ENCODE results near the gene ADGRG4. TPM values are rescaled to one million over a fixed set of nuclear protein-coding genes. Genes with fewer than 3 reads are reported as not detected.

The ADGRG4 gene
- total and polyA plus RNA-seq, 2 donors (not counting 1 experiment from before 2014, with no cell fraction given), result not detected

DNA sequence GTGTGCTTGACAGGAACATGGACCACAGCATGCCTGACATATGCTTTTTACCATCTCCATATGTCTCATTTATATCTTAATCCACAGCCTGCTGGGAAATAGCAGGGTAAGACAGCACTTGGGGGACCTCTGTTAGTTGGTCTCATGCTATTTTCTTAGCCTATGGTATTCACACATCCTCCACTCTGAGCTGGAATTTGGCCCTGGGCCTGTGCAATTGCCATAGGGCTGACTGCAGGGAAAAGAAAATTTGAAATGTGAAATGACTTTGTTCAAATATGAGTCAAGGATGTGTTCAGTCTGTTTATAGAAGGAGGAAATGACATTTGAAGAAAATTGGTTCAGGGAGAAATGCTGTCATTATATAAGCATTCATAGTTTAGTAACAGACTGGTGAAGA, 40.0 kb upstream of the ADGRG4 start:
- Mint-ChIP-seq H3K27ac (no peak overlapping the region), H3K9me3 (ENCODE audit: insufficient read depth) (no peaks in the 10 kb centered on the region), H3K4me1 (peaks cover 4% of the 10 kb centered on the region), H3K4me3 (no peak overlapping the region), H3K27me3 (no peaks in the 10 kb centered on the region)
- CTCF ChIA-PET, result no interaction called here
- intact Hi-C loops (cut with micrococcal nuclease), result no loop called here
- H3K27ac ChIP-seq (ENCODE audit: low read length in 2 of 2), result no peak overlapping the region
- H3K4me3 ChIP-seq (ENCODE audit: control extremely low read depth in 1 of 5, extremely low read depth in 1 of 5, insufficient read depth in 1 of 5, low read depth in 2 of 5, low read length in 4 of 5), result no peak overlapping the region
- no peak for DNase-seq
- no peak overlapping the region for H3K9ac ChIP-seq (ENCODE audit: low read length)
- H4K20me1 ChIP-seq (ENCODE audit: control insufficient read depth, insufficient read depth, low read length, poor library complexity, severe bottlenecking), result no peaks in the 10 kb centered on the region
- TF ChIP-seq, protein P1, sequence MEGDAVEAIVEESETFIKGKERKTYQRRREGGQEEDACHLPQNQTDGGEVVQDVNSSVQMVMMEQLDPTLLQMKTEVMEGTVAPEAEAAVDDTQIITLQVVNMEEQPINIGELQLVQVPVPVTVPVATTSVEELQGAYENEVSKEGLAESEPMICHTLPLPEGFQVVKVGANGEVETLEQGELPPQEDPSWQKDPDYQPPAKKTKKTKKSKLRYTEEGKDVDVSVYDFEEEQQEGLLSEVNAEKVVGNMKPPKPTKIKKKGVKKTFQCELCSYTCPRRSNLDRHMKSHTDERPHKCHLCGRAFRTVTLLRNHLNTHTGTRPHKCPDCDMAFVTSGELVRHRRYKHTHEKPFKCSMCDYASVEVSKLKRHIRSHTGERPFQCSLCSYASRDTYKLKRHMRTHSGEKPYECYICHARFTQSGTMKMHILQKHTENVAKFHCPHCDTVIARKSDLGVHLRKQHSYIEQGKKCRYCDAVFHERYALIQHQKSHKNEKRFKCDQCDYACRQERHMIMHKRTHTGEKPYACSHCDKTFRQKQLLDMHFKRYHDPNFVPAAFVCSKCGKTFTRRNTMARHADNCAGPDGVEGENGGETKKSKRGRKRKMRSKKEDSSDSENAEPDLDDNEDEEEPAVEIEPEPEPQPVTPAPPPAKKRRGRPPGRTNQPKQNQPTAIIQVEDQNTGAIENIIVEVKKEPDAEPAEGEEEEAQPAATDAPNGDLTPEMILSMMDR (IDR thresholded peaks at IDR 0.05), result no peak
- no peak for TF ChIP-seq EZH2 (IDR thresholded peaks at IDR 0.05; ENCODE audit: borderline replicate concordance, insufficient read depth, low read depth, low read length, poor library complexity, severe bottlenecking)
- H3K9me3 ChIP-seq (ENCODE audit: control extremely low read depth in 1 of 3, control insufficient read depth in 2 of 3, insufficient read depth in 1 of 3, low read length in 2 of 3), result no peaks in the 10 kb centered on the region
- no peak overlapping the region for H3K4me2 ChIP-seq (replicated peaks; ENCODE audit: low read depth, low read length, poor library complexity, severe bottlenecking)
- POLR2A ChIA-PET, result no interaction called here
- no peaks in the 10 kb centered on the region for H3K4me1 ChIP-seq (ENCODE audit: control insufficient read depth in 2 of 2, insufficient read depth in 2 of 2, low read length in 2 of 2)
- no peaks in the 10 kb centered on the region for H3K79me2 ChIP-seq (ENCODE audit: control insufficient read depth, insufficient read depth, low read length)
- no peak overlapping the region for H2AFZ ChIP-seq (ENCODE audit: insufficient read depth, low read depth, low read length, poor library complexity, severe bottlenecking)
- no peaks in the 10 kb centered on the region for H3K36me3 ChIP-seq (replicated peaks in 1 of 2; ENCODE audit: control extremely low read depth in 1 of 2, control insufficient read depth in 1 of 2, extremely low read depth in 1 of 2, insufficient read depth in 2 of 2, low read length in 1 of 2)
- no peaks in the 10 kb centered on the region for H3K27me3 ChIP-seq (replicated peaks in 1 of 4; ENCODE audit: control extremely low read depth in 1 of 4, control insufficient read depth in 3 of 4, insufficient read depth in 4 of 4, low read length in 3 of 4)
- ATAC-seq (ENCODE audit: low read depth), result no peak

DNA sequence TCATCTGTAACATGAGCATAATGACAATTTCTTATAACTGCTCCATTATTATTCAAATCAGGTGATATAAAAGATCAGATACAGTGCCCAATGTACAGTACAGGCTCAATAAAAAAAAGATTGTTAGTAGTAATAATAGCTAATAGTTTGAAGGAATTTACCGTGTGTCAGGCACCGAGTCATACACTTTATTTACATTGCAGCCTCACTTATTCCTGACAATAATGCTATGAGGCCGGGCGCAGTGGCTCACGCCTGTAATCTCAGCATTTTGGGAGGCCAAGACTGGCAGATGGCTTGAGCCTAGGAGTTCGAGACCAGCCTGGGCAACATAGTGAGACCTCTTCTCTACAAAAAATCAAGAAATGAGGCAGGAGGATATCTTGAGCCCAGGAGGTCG, 39.4 kb upstream of the ADGRG4 start:
- no peak for ATAC-seq (ENCODE audit: low read depth)
- TF ChIP-seq, protein P1 (IDR thresholded peaks at IDR 0.05), result no peak
- no peak for TF ChIP-seq EZH2 (IDR thresholded peaks at IDR 0.05; ENCODE audit: borderline replicate concordance, insufficient read depth, low read depth, low read length, poor library complexity, severe bottlenecking)
- POLR2A ChIA-PET, result no interaction called here
- Histone ChIP-seq H3K36me3 (replicated peaks in 1 of 2; ENCODE audit: control extremely low read depth in 1 of 2, control insufficient read depth in 1 of 2, extremely low read depth in 1 of 2, insufficient read depth in 2 of 2, low read length in 1 of 2) (no peaks in the 10 kb centered on the region), H3K4me2 (replicated peaks; ENCODE audit: low read depth, low read length, poor library complexity, severe bottlenecking) (no peak overlapping the region), H3K27ac (ENCODE audit: low read length in 2 of 2) (no peak overlapping the region), H4K20me1 (ENCODE audit: control insufficient read depth, insufficient read depth, low read length, poor library complexity, severe bottlenecking) (no peaks in the 10 kb centered on the region), H2AFZ (ENCODE audit: insufficient read depth, low read depth, low read length, poor library complexity, severe bottlenecking) (no peak overlapping the region), H3K4me1 (ENCODE audit: control insufficient read depth in 2 of 2, insufficient read depth in 2 of 2, low read length in 2 of 2) (no peaks in the 10 kb centered on the region), H3K27me3 (replicated peaks in 1 of 4; ENCODE audit: control extremely low read depth in 1 of 4, control insufficient read depth in 3 of 4, insufficient read depth in 4 of 4, low read length in 3 of 4) (no peaks in the 10 kb centered on the region), H3K79me2 (ENCODE audit: control insufficient read depth, insufficient read depth, low read length) (no peaks in the 10 kb centered on the region), H3K9me3 (ENCODE audit: control extremely low read depth in 1 of 3, control insufficient read depth in 2 of 3, insufficient read depth in 1 of 3, low read length in 2 of 3) (no peaks in the 10 kb centered on the region), H3K4me3 (ENCODE audit: control extremely low read depth in 1 of 5, extremely low read depth in 1 of 5, insufficient read depth in 1 of 5, low read depth in 2 of 5, low read length in 4 of 5) (no peak overlapping the region), H3K9ac (ENCODE audit: low read length) (no peak overlapping the region)
- intact Hi-C loops (cut with micrococcal nuclease), result no loop called here
- H3K27ac Mint-ChIP-seq, result no peak overlapping the region
- no peaks in the 10 kb centered on the region for H3K27me3 Mint-ChIP-seq
- no peaks in the 10 kb centered on the region for H3K4me1 Mint-ChIP-seq
- no CpG with 5 or more reads among the region's 7 CpGs for whole genome bisulfite sequencing (ENCODE audit: insufficient coverage)
- H3K9me3 Mint-ChIP-seq (ENCODE audit: insufficient read depth), result no peaks in the 10 kb centered on the region
- no peak overlapping the region for H3K4me3 Mint-ChIP-seq
- DNase-seq, result no peak
- CTCF ChIA-PET, result no interaction called here

All from B cell (primary cell).